ENCODE data around the gene EPHX1.
A peak's percentile ranks its signal among the peaks of the same experiment; 100 is the strongest.
"Not testable (repeated sequence)": the region's sequence is repeated elsewhere in the genome, so short reads cannot be mapped to it uniquely, and the experiment has no call there.

EPHX1 gene

GRCh38 chr1:225817611-225818061 is 7.7 kb downstream of the EPHX1 start:
- peak; percentile 28 for DNase-seq

GRCh38 chr1:225818229-225818628 is 8.3 kb downstream of the EPHX1 start:
- no peak for DNase-seq

GRCh38 chr1:225819346-225820192 is 9.6 kb downstream of the EPHX1 start:
- no peak for DNase-seq

GRCh38 chr1:225820522-225821120 is 10.7 kb downstream of the EPHX1 start:
- no peak for DNase-seq

DNA sequence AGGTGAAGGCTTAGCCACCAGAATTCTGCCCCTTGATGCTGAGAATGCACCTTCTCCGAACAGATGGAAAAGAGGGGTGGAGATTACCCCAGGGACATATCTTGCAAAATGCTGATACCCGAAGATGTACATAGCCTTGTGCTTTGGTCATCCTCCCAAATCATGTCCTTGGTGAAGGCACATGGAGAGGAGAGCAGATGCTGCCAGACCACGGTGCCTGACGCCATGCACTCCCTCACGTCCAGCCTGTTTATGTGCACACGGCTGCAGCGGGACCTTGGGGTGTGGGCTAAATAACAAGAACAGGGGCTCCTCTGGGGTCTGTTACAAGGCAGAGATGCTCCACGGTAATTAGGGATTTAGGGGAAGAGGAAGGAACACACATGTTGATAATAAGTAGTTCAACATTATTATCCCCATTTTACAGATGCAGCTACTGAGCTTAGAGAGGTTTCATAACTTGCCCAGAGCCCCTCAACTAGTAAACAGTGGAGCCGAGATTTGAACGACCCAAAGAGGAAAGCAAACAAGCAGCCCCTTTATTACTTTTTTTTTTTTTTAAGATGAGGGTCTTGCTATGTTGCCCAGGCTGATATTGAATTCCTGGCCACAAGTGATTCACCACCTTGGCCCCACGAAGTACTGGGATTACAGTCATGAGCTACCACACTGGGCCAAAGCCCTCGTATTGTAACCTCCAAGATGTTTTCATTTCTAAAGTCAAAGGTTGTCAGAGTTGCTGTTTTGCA is 12.9 kb downstream of the EPHX1 start:
- DNase-seq = no peak

GRCh38 chr1:225823811-225824261 is 13.9 kb downstream of the EPHX1 start:
- no peak for DNase-seq

DNA sequence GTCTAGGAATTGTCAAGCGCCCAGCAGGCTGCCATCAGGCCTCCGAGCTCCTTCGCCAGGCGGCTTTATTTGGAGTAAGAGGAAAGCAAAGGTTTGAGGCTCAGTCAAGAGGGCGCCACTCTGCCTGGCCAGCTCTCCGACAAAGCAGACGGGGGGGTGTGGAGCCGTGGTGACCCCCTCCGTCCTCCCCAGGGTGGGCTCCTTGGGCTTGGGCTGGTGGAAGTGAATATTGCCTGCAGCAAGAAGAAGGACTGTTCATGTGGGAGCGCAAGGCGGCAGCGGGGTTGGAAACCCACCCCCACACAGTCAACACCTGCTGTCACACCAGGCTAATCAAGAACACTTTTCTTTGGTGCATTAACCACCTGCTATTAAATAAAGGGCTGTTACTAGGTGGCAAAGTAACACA is 14.6 kb downstream of the EPHX1 start:
- no peak for DNase-seq

GRCh38 chr1:225825078-225825477 is 15.2 kb downstream of the EPHX1 start:
- no peak for DNase-seq

DNA sequence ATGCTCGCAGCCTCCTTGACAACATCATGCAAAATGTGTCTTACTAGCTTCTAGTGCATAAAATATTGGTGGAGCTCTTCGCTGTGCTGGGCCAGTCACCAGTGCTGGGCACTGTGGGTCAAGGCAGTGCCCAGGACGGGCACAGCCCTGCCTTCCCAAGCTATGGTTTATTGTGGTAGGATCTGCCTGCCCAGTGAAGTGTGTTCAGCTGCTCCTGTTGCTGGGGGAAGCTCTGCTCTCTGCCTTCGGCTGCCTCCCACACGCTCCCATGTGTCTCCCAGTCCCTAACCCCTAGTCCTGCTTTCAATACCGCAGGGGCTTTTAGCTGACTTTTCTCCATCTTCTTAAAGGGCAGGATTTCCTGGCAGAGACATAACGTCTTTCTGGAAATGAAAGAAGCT is 15.7 kb downstream of the EPHX1 start:
- DNase-seq = no peak

- no peak for DNase-seq
Measured at GRCh38 chr1:225827076-225827475, 17.2 kb downstream of the EPHX1 start.

- DNase-seq = no peak
Measured at GRCh38 chr1:225828706-225829345, 18.9 kb downstream of the EPHX1 start.

GRCh38 chr1:225830841-225831240 is 20.9 kb downstream of the EPHX1 start:
- DNase-seq = no peak

DNA sequence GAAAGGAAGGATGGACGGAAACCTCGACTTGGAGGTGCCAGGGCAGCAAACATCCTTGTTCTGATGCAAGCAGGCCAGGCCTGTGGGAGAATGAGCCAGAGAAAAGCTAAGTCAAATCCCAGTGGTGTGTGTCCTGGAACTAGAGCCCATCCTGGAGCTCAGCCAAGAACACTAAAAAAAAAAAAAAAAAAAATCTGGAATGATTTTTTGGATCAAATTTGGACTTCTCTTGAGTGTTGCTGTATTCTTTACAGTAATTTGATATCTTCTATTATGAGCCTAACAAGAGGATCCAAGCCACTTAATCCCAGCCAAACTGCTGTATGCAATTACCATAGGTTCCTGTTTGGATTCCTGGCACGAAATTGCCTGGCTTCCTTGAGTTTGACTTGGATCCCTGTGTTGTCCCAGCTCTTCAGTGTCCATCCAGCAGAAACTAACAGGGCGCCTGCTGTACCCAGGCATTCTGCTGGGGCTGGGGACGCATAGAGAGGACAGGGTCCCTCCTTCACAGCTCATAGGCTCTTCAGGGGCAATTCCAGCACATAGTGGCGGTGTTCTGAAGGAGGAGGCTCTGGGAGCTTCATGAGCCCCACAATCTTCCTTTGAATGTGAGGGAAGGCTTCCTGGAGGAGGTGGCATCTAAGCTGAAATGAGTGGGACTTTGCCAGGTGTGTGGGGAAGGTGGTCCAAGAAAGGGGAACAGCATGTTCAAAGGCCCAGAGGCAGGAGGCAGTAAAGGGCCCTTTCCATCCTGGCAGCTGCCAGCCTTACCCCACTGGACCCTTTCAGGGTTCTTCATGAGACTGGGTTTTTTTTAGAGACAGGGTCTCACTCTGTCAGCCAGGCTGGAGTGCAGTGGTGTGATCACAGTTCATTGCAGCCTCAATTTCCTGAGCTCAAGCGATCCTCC is 24.7 kb downstream of the EPHX1 start:
- no peak for DNase-seq

DNA sequence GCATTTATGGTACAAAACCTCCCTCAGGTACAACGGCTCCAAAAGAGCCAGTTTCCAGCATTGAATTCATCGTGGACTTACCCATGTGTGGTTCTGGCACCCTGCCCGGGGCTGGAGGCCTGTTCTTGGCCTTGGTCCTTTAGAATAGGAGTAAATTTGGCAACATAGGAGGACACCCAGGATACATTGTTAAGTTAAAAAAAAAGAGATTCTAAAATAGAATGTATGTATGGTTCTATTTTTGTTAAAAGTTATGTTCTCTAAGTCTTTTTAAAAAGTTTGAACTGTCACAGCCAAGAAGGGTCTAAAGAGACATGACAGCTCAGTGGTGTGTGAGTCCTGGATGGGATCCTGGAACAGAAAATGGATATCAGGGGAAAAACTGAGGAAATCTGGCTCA is 25.9 kb downstream of the EPHX1 start:
- no peak for DNase-seq

GRCh38 chr1:225836296-225836695 is 26.4 kb downstream of the EPHX1 start:
- DNase-seq = not testable (repeated sequence)

DNA sequence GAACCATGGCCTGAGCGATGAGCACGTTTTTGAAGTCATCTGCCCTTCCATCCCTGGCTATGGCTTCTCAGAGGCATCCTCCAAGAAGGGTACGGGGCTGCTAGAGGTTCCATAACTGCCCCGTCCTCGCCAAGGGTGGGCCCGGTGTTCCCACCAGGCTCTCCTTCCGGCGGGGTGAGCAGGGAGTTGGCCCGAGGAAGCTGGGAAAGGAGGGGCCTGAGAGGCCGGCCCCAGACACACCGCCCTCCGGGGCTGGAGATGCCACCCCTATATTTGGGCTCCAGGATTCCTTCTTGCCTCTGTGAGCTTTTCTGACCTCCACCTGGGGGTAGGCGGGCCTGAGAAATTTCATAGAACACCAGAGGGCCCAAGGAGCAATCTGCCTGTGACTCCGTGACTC is 28.9 kb downstream of the EPHX1 start:
- no peak for DNase-seq

- no peak for DNase-seq
Measured at GRCh38 chr1:225840223-225840610, 30.3 kb downstream of the EPHX1 start.

DNA sequence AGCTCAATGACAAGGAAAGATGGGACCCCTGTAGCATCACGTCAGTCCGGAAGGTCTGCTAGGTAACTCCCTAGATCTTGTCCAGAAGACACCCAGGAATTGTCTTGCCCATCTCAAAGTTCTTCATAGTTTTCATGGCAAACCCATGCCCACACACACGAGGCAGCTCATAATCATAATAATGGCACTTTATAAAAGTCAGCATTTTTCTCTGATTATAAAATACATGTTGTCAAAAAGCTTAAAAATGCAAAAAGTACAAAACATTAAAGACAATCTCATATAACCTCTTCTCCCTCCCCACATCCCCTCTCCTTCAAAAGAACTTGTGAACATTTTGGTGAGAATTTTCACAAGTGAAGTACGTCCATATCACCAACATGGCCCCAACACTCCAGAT is 30.8 kb downstream of the EPHX1 start:
- DNase-seq = no peak

DNA sequence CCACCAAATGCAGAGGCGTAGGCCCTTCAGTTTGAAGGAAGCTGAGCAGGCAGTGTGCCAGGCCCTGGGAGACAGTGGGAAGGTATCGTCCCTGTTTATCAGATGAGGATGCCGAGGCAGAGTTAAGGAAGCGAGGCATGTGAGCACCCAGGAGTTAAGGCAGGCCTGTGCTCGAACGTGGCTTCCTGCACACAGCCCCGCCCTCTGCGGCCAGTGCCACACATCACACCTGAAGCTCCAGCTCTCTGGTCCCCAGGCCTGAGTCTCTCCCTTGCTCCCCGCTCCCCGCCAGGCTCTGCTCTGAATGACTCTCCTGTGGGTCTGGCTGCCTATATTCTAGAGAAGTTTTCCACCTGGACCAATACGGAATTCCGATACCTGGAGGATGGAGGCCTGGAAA is 32.1 kb downstream of the EPHX1 start:
- no peak for DNase-seq

GRCh38 chr1:225842788-225843425 is 33.0 kb downstream of the EPHX1 start:
- no peak for DNase-seq

- DNase-seq = no peak
Measured at GRCh38 chr1:225843426-225843795, 33.5 kb downstream of the EPHX1 start.
